HG03280 (cell line): ENCODE data around the gene WFIKKN1.

ENCODE experiments used
- ATAC-seq: cut with Tn5 transposase; IDR thresholded peaks from one replicate; pipeline ENCODE4 v1.9.1; 2021; ENCODE audit warnings: mild to moderate bottlenecking, moderate library complexity; ENCODE audit not compliant: unreplicated experiment

The WFIKKN1 gene

GRCh38 chr16:651844-652243, 21.1 kb downstream of the WFIKKN1 start:
- no peak for ATAC-seq

GRCh38 chr16:652454-653305, 21.9 kb downstream of the WFIKKN1 start:
- no peak for ATAC-seq

GRCh38 chr16:654034-654433, 23.2 kb downstream of the WFIKKN1 start:
- ATAC-seq, result no peak

- no peak for ATAC-seq
Measured at GRCh38 chr16:657487-657886, 26.7 kb downstream of the WFIKKN1 start.

DNA sequence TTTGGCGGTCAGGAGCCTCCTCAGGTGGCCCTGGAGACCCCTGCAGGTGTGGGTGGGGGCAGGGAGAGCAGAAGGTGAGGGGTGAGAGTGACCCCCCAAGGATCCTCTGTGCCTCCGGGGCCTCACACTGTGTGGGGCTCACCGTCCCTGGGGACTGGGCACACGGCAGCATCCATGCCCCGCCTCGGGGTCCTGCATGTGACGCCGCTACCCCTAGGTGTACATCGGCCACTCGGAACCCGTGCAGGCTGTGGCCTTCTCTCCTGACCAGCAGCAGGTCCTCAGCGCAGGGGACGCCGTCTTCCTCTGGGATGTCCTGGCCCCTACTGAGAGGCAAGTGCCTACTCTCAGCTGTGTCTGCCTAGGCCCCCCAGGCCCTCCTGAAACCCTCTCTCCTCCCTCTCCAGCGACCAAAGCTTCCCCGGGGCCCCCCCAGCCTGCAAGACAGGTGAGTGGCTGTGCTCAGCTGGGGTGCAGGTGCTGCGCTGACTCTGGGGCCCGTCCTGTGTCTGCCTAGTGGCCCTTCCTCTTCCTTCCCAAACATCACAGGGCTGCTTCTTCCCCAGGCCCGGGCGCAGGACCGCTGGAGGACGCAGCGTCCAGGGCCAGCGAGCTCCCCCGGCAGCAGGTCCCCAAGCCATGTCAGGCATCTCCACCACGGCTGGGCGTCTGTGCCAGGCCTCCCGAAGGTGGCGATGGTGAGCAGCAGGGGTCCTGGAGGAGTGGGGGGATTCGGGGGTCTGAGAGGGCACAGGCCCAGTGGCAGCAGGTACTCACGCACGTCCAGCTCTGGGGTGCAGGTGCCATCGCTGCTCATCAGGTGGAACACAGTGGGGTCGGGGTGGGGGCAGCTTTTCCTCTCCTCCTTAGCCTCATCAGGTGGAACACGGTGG, 28.1 kb downstream of the WFIKKN1 start:
- ATAC-seq, result no peak

DNA sequence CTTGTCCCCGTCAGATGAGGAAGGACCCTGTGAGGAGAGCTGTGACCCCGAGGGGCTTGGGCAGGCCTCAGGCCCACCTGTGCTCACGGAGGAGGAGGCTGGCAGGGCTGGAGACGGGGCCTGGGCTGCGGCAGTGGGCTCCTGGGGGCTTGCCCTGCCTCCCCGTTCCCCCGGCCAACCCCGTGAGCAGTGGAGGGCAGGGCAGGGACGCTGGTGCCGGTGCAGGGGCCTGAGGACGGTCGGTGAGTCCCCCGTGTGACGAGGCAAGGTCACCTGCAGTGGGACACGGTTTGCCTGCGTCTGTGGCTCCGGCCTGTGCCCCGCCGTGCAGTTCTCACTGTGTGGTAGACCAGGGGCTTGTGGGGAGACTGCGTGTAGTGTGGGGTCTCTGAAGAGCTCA, 28.8 kb downstream of the WFIKKN1 start:
- ATAC-seq, result no peak

GRCh38 chr16:660132-660458, 29.3 kb downstream of the WFIKKN1 start:
- ATAC-seq, result no peak

GRCh38 chr16:660459-661183, 29.8 kb downstream of the WFIKKN1 start:
- ATAC-seq, result peak; percentile 56

DNA sequence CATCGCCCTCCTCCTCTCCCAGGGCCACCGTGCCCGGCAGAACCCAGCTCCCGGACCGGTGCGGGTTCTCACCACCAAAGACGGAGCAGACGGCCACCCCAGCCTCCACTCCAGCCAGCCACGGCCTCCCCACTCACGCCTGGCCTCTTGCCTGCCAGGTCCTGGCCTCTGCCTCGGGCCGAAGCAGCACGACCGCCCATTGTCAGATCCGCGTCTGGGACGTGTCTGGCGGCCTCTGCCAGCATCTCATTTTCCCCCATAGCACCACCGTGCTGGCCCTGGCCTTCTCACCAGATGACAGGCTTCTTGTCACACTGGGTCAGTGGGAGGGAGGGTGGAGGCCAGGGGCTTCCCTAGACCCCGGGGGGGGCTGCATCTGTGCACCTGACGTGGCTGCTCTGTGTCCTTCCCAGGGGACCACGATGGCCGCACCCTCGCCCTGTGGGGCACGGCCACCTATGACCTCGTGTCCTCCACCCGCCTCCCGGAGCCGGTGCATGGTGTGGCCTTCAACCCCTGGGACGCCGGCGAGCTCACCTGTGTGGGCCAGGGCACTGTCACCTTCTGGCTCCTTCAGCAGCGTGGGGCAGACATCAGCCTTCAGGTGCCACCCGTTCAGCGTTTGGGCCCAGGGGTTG, 30.5 kb downstream of the WFIKKN1 start:
- no peak for ATAC-seq

GRCh38 chr16:662095-662494, 31.3 kb downstream of the WFIKKN1 start:
- no peak for ATAC-seq

DNA sequence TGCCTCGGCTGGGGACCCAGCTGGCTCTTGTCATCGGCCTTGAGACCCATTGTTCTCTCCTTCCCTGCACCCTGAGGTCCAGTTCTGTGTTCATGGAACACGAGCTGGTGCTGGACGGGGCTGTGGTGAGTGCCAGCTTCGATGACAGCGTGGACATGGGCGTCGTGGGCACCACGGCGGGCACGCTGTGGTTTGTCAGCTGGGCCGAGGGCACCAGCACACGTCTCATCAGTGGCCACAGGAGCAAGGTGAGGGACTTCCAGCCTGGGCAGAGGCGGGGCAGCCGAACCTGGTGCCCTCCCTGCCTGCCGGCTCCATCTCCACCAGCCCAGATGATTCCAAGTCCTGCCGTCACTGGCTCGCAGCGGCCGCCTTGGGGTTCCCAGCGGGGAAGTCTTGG, 31.8 kb downstream of the WFIKKN1 start:
- ATAC-seq, result no peak

- ATAC-seq, result no peak
Measured at GRCh38 chr16:666572-666971, 35.8 kb downstream of the WFIKKN1 start.

GRCh38 chr16:667113-667779, 36.5 kb downstream of the WFIKKN1 start:
- ATAC-seq, result no peak

- ATAC-seq, result peak; percentile 82
Measured at GRCh38 chr16:667780-668518, 37.2 kb downstream of the WFIKKN1 start, which contains the start of gene RHOT2. TSS of gene RHOT2 (plus strand) at chr16:668132. CDS start at chr16:668200, 68 bp downstream.

DNA sequence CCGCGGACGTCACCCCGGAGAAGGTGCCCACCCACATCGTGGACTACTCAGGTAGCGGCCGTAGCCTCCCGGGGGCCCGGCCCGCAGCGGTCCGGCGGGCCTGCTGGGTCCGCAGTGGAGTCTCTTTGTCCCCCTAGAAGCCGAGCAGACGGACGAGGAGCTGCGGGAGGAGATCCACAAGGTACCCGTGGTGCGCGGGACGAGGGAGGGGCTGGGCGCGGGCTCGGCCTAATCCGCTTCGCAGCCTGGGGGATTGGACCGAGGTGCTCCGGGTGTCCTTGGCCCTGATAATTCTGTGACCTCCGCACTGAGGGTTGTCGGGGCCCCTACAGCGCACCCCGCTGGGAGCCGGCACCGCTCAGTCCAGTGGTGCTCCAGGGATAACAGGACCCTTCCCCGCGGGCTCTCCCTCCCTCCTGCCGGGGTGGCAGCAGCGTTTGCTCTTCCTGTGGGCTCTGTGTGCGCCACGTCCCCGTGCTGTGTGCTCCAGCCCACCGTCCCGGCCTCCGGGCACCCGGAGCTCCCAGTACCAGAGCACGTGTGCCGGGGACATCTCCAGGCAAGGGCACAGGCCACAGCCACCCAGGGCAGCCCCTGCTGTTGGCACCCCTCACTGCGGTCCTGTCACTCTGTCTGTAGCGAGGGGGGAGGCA, 37.9 kb downstream of the WFIKKN1 start:
- peak; percentile 6 for ATAC-seq

- ATAC-seq, result no peak
Measured at GRCh38 chr16:669666-670065, 38.9 kb downstream of the WFIKKN1 start.

- ATAC-seq, result no peak
Measured at GRCh38 chr16:670485-671352, 39.9 kb downstream of the WFIKKN1 start.
